Muscle of back (tissue), 11 donors: ENCODE measurements around the gene ALPI. TPM values are rescaled to one million over a fixed set of nuclear protein-coding genes. Genes with fewer than 3 reads are reported as not detected.
A peak's percentile ranks its signal among the peaks of the same experiment; 100 is the strongest.

Experiments
- DNase-seq, 3 donors: peaks; one replicate each; pipeline versions ENCODE4 v3.0.0 to v3.0.0-alpha.2; 2013
- polyA plus RNA-seq, 10 donors: library from polyadenylated mRNA; unstranded; fragments of 120-200 nt; gene quantifications; one replicate each; pipeline ENCODE4 v1.2.1, GENCODE V29; 2013; ENCODE audit not compliant: insufficient read length in 10 of 10

Gene ALPI
- polyA plus RNA-seq, 10 donors, result not detected

GRCh38 chr2:232497348-232497747, 41.4 kb downstream of the ALPI start:
- no peak for DNase-seq

GRCh38 chr2:232498452-232498851, 42.5 kb downstream of the ALPI start:
- DNase-seq, result no peak

- no peak for DNase-seq
Observed at GRCh38 chr2:232501331-232501771, 45.4 kb downstream of the ALPI start.

GRCh38 chr2:232501794-232502390, 45.9 kb downstream of the ALPI start:
- DNase-seq, result no peak

- DNase-seq, result no peak
Observed at GRCh38 chr2:232502511-232502910, 46.6 kb downstream of the ALPI start.

GRCh38 chr2:232502911-232503808, 47.2 kb downstream of the ALPI start:
- peak in 1 of 3 donors; percentile 59 for DNase-seq

GRCh38 chr2:232503809-232504323, 47.9 kb downstream of the ALPI start:
- DNase-seq, result no peak

GRCh38 chr2:232504438-232504837, 48.5 kb downstream of the ALPI start:
- DNase-seq, result no peak

GRCh38 chr2:232505856-232506255, 49.9 kb downstream of the ALPI start:
- DNase-seq, result no peak

- no peak for DNase-seq
Observed at GRCh38 chr2:232506709-232507108, 50.8 kb downstream of the ALPI start.

- DNase-seq, result no peak
Observed at GRCh38 chr2:232508251-232508650, 52.3 kb downstream of the ALPI start.

Other genes with a start within 250 kb of the ALPI start
- gene ALPP, start 77.4 kb upstream of the ALPI start, polyA plus RNA-seq, result under 1 TPM in 5 of 10 donors, not detected in 5; 0.07 to 0.35 (median 0.28) TPM
- gene ALPG, start 49.3 kb upstream of the ALPI start, polyA plus RNA-seq, result under 1 TPM in 2 of 10 donors, not detected in 8; 0.17 to 0.30 TPM
- 1 to 10 TPM in 1 of 10 donors, under 1 TPM in 9; 0.29 to 1.0 (median 0.45) TPM for gene ECEL1, start 31.7 kb downstream of the ALPI start, polyA plus RNA-seq
- gene PRSS56, start 64.2 kb downstream of the ALPI start, polyA plus RNA-seq, result 1 to 10 TPM in 8 of 10 donors, under 1 TPM in 2; 0.71 to 2.4 (median 1.3) TPM
- gene CHRND, start 70.0 kb downstream of the ALPI start, polyA plus RNA-seq, result 100 to 1,000 TPM in 8 of 10 donors, 10 to 100 TPM in 2; 88.9 to 152 (median 129) TPM
- 100 to 1,000 TPM in 4 of 10 donors, 10 to 100 TPM in 6; 56.7 to 133 (median 89.2) TPM for gene CHRNG, start 83.5 kb downstream of the ALPI start, polyA plus RNA-seq
- gene TIGD1, start 94.4 kb downstream of the ALPI start, polyA plus RNA-seq, result 1 to 10 TPM; 4.3 to 8.6 (median 6.2) TPM
- 100 to 1,000 TPM; 100 to 153 (median 113) TPM for gene EIF4E2, start 94.5 kb downstream of the ALPI start, polyA plus RNA-seq
- 10 to 100 TPM; 12.8 to 40.9 (median 25.5) TPM for gene EFHD1, start 177.5 kb downstream of the ALPI start, polyA plus RNA-seq
- 10 to 100 TPM; 35.3 to 44.9 (median 39.3) TPM for gene GIGYF2, start 241.2 kb downstream of the ALPI start, polyA plus RNA-seq